ENCODE results near the gene CRYBG2.

Gene CRYBG2

DNA sequence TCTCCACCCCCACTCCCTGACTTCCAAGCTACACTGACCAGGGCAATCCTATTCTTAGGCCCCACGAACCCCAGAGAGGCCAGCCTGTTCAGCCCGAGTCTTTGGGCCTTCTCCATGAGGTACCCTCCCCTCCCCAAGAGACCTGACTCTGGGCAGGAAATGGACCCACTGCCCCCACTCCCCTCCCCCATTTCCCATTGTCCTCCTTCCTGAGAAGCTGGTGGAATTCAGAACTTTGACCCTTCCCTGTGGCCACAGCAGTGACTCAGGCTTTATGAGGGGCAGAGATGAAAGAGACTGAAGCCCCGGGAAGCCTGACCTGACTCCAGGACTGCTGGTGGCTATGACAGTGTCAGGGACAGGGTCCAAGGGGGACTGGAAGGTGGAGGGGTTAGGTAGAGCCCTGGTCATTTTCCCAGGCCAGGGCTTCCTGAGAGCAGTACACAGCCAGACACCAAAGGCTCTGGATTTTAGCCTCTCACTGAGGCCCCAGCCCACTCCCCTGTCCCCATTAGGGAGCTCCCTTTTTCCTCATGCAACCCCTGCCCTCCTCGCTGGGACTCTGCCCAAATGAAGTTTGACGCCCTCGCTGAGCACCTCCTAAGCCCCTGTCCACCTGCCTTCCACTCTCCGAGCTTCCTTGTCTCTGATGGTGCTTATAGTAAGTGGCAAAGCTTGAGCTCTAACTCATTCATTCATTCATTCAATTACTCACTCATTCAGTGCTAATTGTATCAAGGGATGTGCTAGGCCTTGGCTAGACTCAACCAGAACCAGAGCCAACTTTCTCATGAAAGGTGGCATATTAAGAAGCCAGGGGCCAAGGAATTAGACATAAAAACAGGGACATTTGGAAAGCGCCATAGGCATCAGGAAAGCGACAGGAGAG lies 3.0 kb downstream of the CRYBG2 start:
- H3K9ac ChIP-seq (ENCODE audit: low read depth, low read length): no peak overlapping the region
- H4K20me1 ChIP-seq (ENCODE audit: insufficient read depth, low read length): no peaks in the 10 kb centered on the region
- no peaks in the 10 kb centered on the region for H3K9me3 ChIP-seq (ENCODE audit: insufficient read depth, low read length, severe bottlenecking)
- no peak overlapping the region for H2AFZ ChIP-seq (ENCODE audit: low read depth, low read length)
- no peak overlapping the region for H3K4me2 ChIP-seq (ENCODE audit: insufficient read depth, low read length)
- no peak for ATAC-seq (ENCODE audit: insufficient read depth, low read depth)
- H3K4me3 ChIP-seq (ENCODE audit: low read depth in 1 of 2, low read length in 2 of 2): no peak overlapping the region
- no peaks in the 10 kb centered on the region for H3K4me1 ChIP-seq (ENCODE audit: insufficient read depth, low read length)
- TF ChIP-seq, protein P1, sequence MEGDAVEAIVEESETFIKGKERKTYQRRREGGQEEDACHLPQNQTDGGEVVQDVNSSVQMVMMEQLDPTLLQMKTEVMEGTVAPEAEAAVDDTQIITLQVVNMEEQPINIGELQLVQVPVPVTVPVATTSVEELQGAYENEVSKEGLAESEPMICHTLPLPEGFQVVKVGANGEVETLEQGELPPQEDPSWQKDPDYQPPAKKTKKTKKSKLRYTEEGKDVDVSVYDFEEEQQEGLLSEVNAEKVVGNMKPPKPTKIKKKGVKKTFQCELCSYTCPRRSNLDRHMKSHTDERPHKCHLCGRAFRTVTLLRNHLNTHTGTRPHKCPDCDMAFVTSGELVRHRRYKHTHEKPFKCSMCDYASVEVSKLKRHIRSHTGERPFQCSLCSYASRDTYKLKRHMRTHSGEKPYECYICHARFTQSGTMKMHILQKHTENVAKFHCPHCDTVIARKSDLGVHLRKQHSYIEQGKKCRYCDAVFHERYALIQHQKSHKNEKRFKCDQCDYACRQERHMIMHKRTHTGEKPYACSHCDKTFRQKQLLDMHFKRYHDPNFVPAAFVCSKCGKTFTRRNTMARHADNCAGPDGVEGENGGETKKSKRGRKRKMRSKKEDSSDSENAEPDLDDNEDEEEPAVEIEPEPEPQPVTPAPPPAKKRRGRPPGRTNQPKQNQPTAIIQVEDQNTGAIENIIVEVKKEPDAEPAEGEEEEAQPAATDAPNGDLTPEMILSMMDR (IDR thresholded peaks at IDR 0.05; ENCODE audit: borderline replicate concordance, extremely low read depth, low read length, poor library complexity, severe bottlenecking): no peak
- TF ChIP-seq EZH2 (IDR thresholded peaks at IDR 0.05; ENCODE audit: borderline replicate concordance, low read depth, low read length, severe bottlenecking): no peak
- H3K36me3 ChIP-seq (ENCODE audit: insufficient read depth, low read length): no peaks in the 10 kb centered on the region
- peaks cover 4% of the 10 kb centered on the region for H3K27me3 ChIP-seq (ENCODE audit: insufficient read depth, low read length, poor library complexity)
- no peak for DNase-seq
- no peak overlapping the region for H3K27ac ChIP-seq (ENCODE audit: low read length)
- H3K79me2 ChIP-seq (ENCODE audit: insufficient read depth, low read length): no peaks in the 10 kb centered on the region

DNA sequence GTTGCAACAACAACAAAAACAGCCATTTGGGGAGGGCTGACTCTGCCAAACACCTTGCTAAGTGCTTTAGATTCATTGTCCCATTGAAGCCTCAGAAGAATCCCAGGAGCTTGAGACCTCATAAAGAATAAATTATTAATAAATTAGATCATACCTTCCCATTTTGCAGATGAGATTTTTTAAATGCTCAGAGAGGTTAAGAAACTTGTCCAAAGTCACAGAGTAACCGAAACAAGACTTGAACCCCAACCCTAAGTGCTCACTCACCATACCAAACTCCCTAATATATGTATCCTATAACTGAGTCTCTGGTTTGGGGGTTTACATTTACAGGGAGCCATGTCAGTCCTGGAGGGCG lies 3.6 kb downstream of the CRYBG2 start:
- DNase-seq (no peak), ATAC-seq (ENCODE audit: insufficient read depth, low read depth) (no peak)
- no peak overlapping the region for H3K27ac ChIP-seq (ENCODE audit: low read length)
- no peak overlapping the region for H3K9ac ChIP-seq (ENCODE audit: low read depth, low read length)
- H3K27me3 ChIP-seq (ENCODE audit: insufficient read depth, low read length, poor library complexity): peaks cover 4% of the 10 kb centered on the region
- H2AFZ ChIP-seq (ENCODE audit: low read depth, low read length): no peak overlapping the region
- H3K4me2 ChIP-seq (ENCODE audit: insufficient read depth, low read length): no peak overlapping the region
- no peaks in the 10 kb centered on the region for H3K36me3 ChIP-seq (ENCODE audit: insufficient read depth, low read length)
- no peaks in the 10 kb centered on the region for H3K4me1 ChIP-seq (ENCODE audit: insufficient read depth, low read length)
- no peaks in the 10 kb centered on the region for H3K9me3 ChIP-seq (ENCODE audit: insufficient read depth, low read length, severe bottlenecking)
- no peak for TF ChIP-seq EZH2 (IDR thresholded peaks at IDR 0.05; ENCODE audit: borderline replicate concordance, low read depth, low read length, severe bottlenecking)
- TF ChIP-seq, protein P1 (IDR thresholded peaks at IDR 0.05; ENCODE audit: borderline replicate concordance, extremely low read depth, low read length, poor library complexity, severe bottlenecking): no peak
- no peaks in the 10 kb centered on the region for H4K20me1 ChIP-seq (ENCODE audit: insufficient read depth, low read length)
- no peaks in the 10 kb centered on the region for H3K79me2 ChIP-seq (ENCODE audit: insufficient read depth, low read length)
- no peak overlapping the region for H3K4me3 ChIP-seq (ENCODE audit: low read depth in 1 of 2, low read length in 2 of 2)

DNA sequence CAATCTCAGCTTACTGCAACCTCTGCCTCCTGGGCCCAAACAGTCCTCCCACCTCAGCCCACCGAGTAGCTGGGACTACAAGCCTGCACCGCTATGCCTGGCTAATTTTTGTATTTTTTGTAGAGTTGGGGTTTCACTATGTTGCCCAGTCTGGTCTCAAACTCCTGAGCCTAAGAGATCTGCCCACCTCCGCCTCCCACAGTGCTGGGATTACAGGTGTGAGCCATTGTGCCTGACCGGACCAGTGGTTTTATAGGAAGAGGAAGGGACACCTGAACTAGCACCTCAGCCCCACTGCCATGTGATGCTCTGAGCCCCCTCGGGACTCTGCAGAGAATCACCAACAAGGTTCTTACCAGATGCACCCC lies 4.1 kb downstream of the CRYBG2 start:
- no peak for TF ChIP-seq EZH2 (IDR thresholded peaks at IDR 0.05; ENCODE audit: borderline replicate concordance, low read depth, low read length, severe bottlenecking)
- TF ChIP-seq, protein P1 (IDR thresholded peaks at IDR 0.05; ENCODE audit: borderline replicate concordance, extremely low read depth, low read length, poor library complexity, severe bottlenecking): no peak
- DNase-seq (no peak), ATAC-seq (ENCODE audit: insufficient read depth, low read depth) (no peak)
- Histone ChIP-seq H3K79me2 (ENCODE audit: insufficient read depth, low read length) (no peaks in the 10 kb centered on the region), H3K27ac (ENCODE audit: low read length) (no peak overlapping the region), H3K9ac (ENCODE audit: low read depth, low read length) (no peak overlapping the region), H3K4me1 (ENCODE audit: insufficient read depth, low read length) (no peaks in the 10 kb centered on the region), H3K4me2 (ENCODE audit: insufficient read depth, low read length) (no peak overlapping the region), H4K20me1 (ENCODE audit: insufficient read depth, low read length) (no peaks in the 10 kb centered on the region), H3K27me3 (ENCODE audit: insufficient read depth, low read length, poor library complexity) (peaks cover under 1% of the 10 kb centered on the region), H3K4me3 (ENCODE audit: low read depth in 1 of 2, low read length in 2 of 2) (no peak overlapping the region), H3K36me3 (ENCODE audit: insufficient read depth, low read length) (no peaks in the 10 kb centered on the region), H2AFZ (ENCODE audit: low read depth, low read length) (no peak overlapping the region), H3K9me3 (ENCODE audit: insufficient read depth, low read length, severe bottlenecking) (no peaks in the 10 kb centered on the region)
